Hypothalamus (tissue), 51 donors: Measurements from ENCODE around the gene OVCA2.

Experiments used
- DNase-seq, 51 donors: peaks; one replicate each; lab custom pipeline; 2025; lab: John Stamatoyannopoulos, UW

Gene OVCA2

GRCh38 chr17:2062571-2063183, 20.9 kb downstream of the OVCA2 start:
- DNase-seq, result no peak

- DNase-seq, result no peak
Measured at GRCh38 chr17:2063261-2064146, 21.7 kb downstream of the OVCA2 start.

- DNase-seq, result no peak
Measured at GRCh38 chr17:2064147-2064489, 22.3 kb downstream of the OVCA2 start.

GRCh38 chr17:2064520-2064971, 22.7 kb downstream of the OVCA2 start:
- DNase-seq, result no peak

GRCh38 chr17:2064980-2065785, 23.4 kb downstream of the OVCA2 start:
- no peak for DNase-seq

GRCh38 chr17:2065949-2066400, 24.2 kb downstream of the OVCA2 start:
- no peak for DNase-seq

- no peak for DNase-seq
Measured at GRCh38 chr17:2067048-2067561, 25.3 kb downstream of the OVCA2 start.

GRCh38 chr17:2067608-2068024, 25.8 kb downstream of the OVCA2 start:
- DNase-seq, result no peak

GRCh38 chr17:2068031-2068518, 26.3 kb downstream of the OVCA2 start:
- peak in 1 of 51 donors; percentile 33 for DNase-seq

- DNase-seq, result peak in 1 of 51 donors; percentile 33
Measured at GRCh38 chr17:2068519-2069051, 26.8 kb downstream of the OVCA2 start.

- no peak for DNase-seq
Measured at GRCh38 chr17:2070241-2071023, 28.6 kb downstream of the OVCA2 start.

GRCh38 chr17:2071024-2071385, 29.2 kb downstream of the OVCA2 start:
- DNase-seq, result no peak

GRCh38 chr17:2071455-2072281, 29.8 kb downstream of the OVCA2 start:
- no peak for DNase-seq

- no peak for DNase-seq
Measured at GRCh38 chr17:2074919-2075318, 33.1 kb downstream of the OVCA2 start.

- DNase-seq, result no peak
Measured at GRCh38 chr17:2075336-2076086, 33.7 kb downstream of the OVCA2 start.

GRCh38 chr17:2076087-2076984, 34.5 kb downstream of the OVCA2 start:
- DNase-seq, result no peak

GRCh38 chr17:2077040-2077439, 35.2 kb downstream of the OVCA2 start:
- no peak for DNase-seq
